HCT116 (cell line): ENCODE data around the gene CYGB. TPM values are rescaled to one million over a fixed set of nuclear protein-coding genes. Genes with fewer than 3 reads are reported as not detected.
A peak's percentile ranks its signal among the peaks of the same experiment; 100 is the strongest.

Experiments
- ATAC-seq: fragments of 200-7000 bp; cut with Tn5 transposase; 2 replicates; pipeline ENCODE4 v1.9.1; 2020; ENCODE audit warnings: mild to moderate bottlenecking, moderate library complexity
- BruUV-seq: library from RNA; stranded (reverse); fragments of 400-500 nt; replicated peaks from 2 replicates; lab custom pipeline; 2021; lab: Mats Ljungman, UMichigan
- CTCF ChIA-PET: fragments of 300-600 bp; sonication (Branson Sonifier 250); formaldehyde crosslinking; loops from one replicate; lab custom pipeline; 2021; ENCODE audit warnings: antibody characterized with exemption; lab: Charles Lee
- POLR2A ChIA-PET: fragments of 300-600, 350-600 bp; sonication (Branson Sonifier 250); formaldehyde crosslinking; loops from one replicate; lab custom pipeline; 2021; ENCODE audit warnings: antibody characterized with exemption; lab: Charles Lee
- RAD21 ChIA-PET, 2 experiments: fragments of 300-600 bp; sonication (Branson Sonifier 250); formaldehyde crosslinking; loops; one replicate each; lab custom pipeline; 2023; ENCODE audit warnings: low total read pairs in 2 of 2; ENCODE audit not compliant: uncharacterized antibody in 2 of 2, unreplicated experiment in 2 of 2, low non-redundant PET in 1 of 2; lab: Charles Lee
- DNase-seq: peaks from one replicate; pipeline ENCODE4 v3.0.0-alpha.2; 2010; ENCODE audit warnings: low read depth, low spot score
- H2AFZ ChIP-seq: fragments of 200-600 bp; shearing (Covaris generic), sonication (generic); 2 replicates; pipeline ENCODE4 v1.6.1; 2017; ENCODE audit warnings: low read depth, mixed run types, mixed read lengths, antibody characterized with exemption, low read length; ENCODE audit not compliant: poor library complexity, severe bottlenecking
- H3K27ac ChIP-seq: 2 replicates; pipeline ENCODE4 v1.5.1; 2012; ENCODE audit warnings: low read depth, low read length
- H3K27me3 ChIP-seq: fragments of 200-600 bp; sonication (generic); 2 replicates; pipeline ENCODE4 v1.6.1; 2016; ENCODE audit warnings: mixed run types, low read length, mixed read lengths; ENCODE audit not compliant: insufficient read depth
- H3K36me3 ChIP-seq, 2 experiments: fragments of 200-500 bp in 1 of 2; fragments of 200-600 bp in 1 of 2; sonication (Bioruptor generic) in 1 of 2; sonication (generic) in 1 of 2; 2 replicates each; pipeline versions ENCODE4 v1.5.1 to v1.6.1; 2014 to 2016; ENCODE audit warnings: low read length in 2 of 2, inconsistent platforms in 1 of 2, mixed read lengths in 1 of 2, mixed run types in 1 of 2; ENCODE audit not compliant: insufficient read depth in 2 of 2, control insufficient read depth in 1 of 2
- H3K4me1 ChIP-seq, 2 experiments: fragments of 200-600 bp in 1 of 2; sonication (generic) in 1 of 2; 2 replicates each; pipeline versions ENCODE4 v1.5.1 to v1.6.1; 2012 to 2017; ENCODE audit warnings: low read length in 2 of 2, inconsistent platforms in 1 of 2, mild to moderate bottlenecking in 1 of 2, mixed read lengths in 1 of 2, mixed run types in 1 of 2, moderate library complexity in 1 of 2; ENCODE audit not compliant: insufficient read depth in 2 of 2, control insufficient read depth in 1 of 2
- H3K4me2 ChIP-seq: fragments of 200-600 bp; sonication (generic); 2 replicates; pipeline ENCODE4 v1.6.1; 2017; ENCODE audit warnings: mixed run types, low read length, mixed read lengths
- H3K4me3 ChIP-seq, 2 experiments: fragments of 200-600 bp in 1 of 2; sonication (generic) in 1 of 2; replicated peaks in 1 of 2; 2 replicates each; pipeline ENCODE4 v1.5.1; 2011 to 2016; ENCODE audit warnings: low read length in 2 of 2, control low read depth in 1 of 2, low read depth in 1 of 2, mild to moderate bottlenecking in 1 of 2, mixed read lengths in 1 of 2, mixed run types in 1 of 2
- H3K79me2 ChIP-seq: fragments of 200-600 bp; sonication (generic); 2 replicates; pipeline ENCODE4 v1.6.1; 2017; ENCODE audit warnings: mild to moderate bottlenecking, mixed run types, low read length, moderate library complexity, mixed read lengths; ENCODE audit not compliant: insufficient read depth
- H3K9ac ChIP-seq: fragments of 200-600 bp; sonication (generic); 2 replicates; pipeline ENCODE4 v1.6.1; 2016; ENCODE audit warnings: low read length, mixed read lengths
- H3K9me2 ChIP-seq: fragments of 200-600 bp; sonication (generic), shearing (Covaris generic); 2 replicates; pipeline ENCODE4 v1.6.1; 2017; ENCODE audit warnings: mixed run types, mild to moderate bottlenecking, moderate library complexity; ENCODE audit not compliant: insufficient read depth
- H3K9me3 ChIP-seq, 2 experiments: fragments of 200-500 bp in 1 of 2; fragments of 200-600 bp in 1 of 2; sonication (Bioruptor generic) in 1 of 2; sonication (generic) in 1 of 2; 2 replicates each; pipeline ENCODE4 v1.6.1; 2014 to 2017; ENCODE audit warnings: low read length in 2 of 2, mixed read lengths in 2 of 2, inconsistent platforms in 1 of 2, low read depth in 1 of 2, mild to moderate bottlenecking in 1 of 2, mixed run types in 1 of 2, moderate library complexity in 1 of 2; ENCODE audit not compliant: control insufficient read depth in 1 of 2, insufficient read depth in 1 of 2
- H4K20me1 ChIP-seq: fragments of 200-600 bp; sonication (generic), shearing (Covaris generic); 2 replicates; pipeline ENCODE4 v1.6.1; 2017; ENCODE audit warnings: mixed run types, mild to moderate bottlenecking, moderate library complexity; ENCODE audit not compliant: insufficient read depth
- RAD21 ChIP-seq: IDR thresholded peaks from 2 replicates; pipeline ENCODE4 v1.6.1; 2012; ENCODE audit warnings: low read depth, mild to moderate bottlenecking
- SIN3A ChIP-seq: IDR thresholded peaks from 2 replicates; pipeline ENCODE4 v1.6.1; 2012; ENCODE audit warnings: low read depth
- TCF7L2 ChIP-seq: IDR thresholded peaks from 2 replicates; pipeline ENCODE4 v1.7.0; 2011; ENCODE audit warnings: borderline replicate concordance, inconsistent platforms; ENCODE audit not compliant: insufficient read depth, insufficient read length; ENCODE audit errors: extremely low read depth
- ZFX ChIP-seq: fragments of 450-650 bp; IDR thresholded peaks from 2 replicates; pipeline ENCODE4 v1.6.1; 2017
- intact Hi-C: fragments of 100-400 bp; cut with micrococcal nuclease; formaldehyde crosslinking; loops from 2 replicates; pipeline ENCODE4 v1.10.0; 2022
- total RNA-seq: library from RNA; stranded (reverse); gene quantifications from one replicate; pipeline ENCODE4 v1.2.1, GENCODE V29; 2021; ENCODE audit not compliant: unreplicated experiment
- TF ChIP-seq, protein P1 (sequence below), 3 experiments: fragments of 200-600 bp in 1 of 3; sonication (generic) in 1 of 3; IDR thresholded peaks in 2 of 3; conservative IDR thresholded peaks in 1 of 3; 2 replicates each; pipeline ENCODE4 v1.5.1; 2012 to 2017; ENCODE audit warnings: low read depth in 2 of 3, low read length in 2 of 3, antibody characterized with exemption in 1 of 3, borderline replicate concordance in 1 of 3, control low read depth in 1 of 3, mild to moderate bottlenecking in 1 of 3, mixed read lengths in 1 of 3, mixed run types in 1 of 3, moderate library complexity in 1 of 3; ENCODE audit not compliant: insufficient read depth in 1 of 3

Gene CYGB
- total RNA-seq, 1 experiment from 2014 or later = 0.66 TPM

GRCh38 chr17:76558198-76559095 is 20.9 kb upstream of the CYGB start:
- no peaks in the 10 kb centered on the region for H3K27me3 ChIP-seq
- peak overlapping the region; percentile 87 for H3K27ac ChIP-seq
- H3K79me2 ChIP-seq = peaks cover 56% of the 10 kb centered on the region
- H2AFZ ChIP-seq = no peak overlapping the region
- peak overlapping the region; percentile 99 for H3K9ac ChIP-seq
- POLR2A ChIA-PET = interaction anchor here (0.5 to 4.0 kb wide), 13 partner anchors 9 to 154 kb away, joined by 3 to 26 read pairs (median 8); partner anchors contain the start of gene PRCD
- H3K4me3 ChIP-seq = peak overlapping the region; percentile 94 to 96
- TF ChIP-seq RAD21 = peak; percentile 85
- peak; percentile 22 for TF ChIP-seq TCF7L2
- TF ChIP-seq ZFX = no peak
- peak; percentile 52; the same call in 1 of the 2 replicates for TF ChIP-seq SIN3A
- TF ChIP-seq, protein P1, sequence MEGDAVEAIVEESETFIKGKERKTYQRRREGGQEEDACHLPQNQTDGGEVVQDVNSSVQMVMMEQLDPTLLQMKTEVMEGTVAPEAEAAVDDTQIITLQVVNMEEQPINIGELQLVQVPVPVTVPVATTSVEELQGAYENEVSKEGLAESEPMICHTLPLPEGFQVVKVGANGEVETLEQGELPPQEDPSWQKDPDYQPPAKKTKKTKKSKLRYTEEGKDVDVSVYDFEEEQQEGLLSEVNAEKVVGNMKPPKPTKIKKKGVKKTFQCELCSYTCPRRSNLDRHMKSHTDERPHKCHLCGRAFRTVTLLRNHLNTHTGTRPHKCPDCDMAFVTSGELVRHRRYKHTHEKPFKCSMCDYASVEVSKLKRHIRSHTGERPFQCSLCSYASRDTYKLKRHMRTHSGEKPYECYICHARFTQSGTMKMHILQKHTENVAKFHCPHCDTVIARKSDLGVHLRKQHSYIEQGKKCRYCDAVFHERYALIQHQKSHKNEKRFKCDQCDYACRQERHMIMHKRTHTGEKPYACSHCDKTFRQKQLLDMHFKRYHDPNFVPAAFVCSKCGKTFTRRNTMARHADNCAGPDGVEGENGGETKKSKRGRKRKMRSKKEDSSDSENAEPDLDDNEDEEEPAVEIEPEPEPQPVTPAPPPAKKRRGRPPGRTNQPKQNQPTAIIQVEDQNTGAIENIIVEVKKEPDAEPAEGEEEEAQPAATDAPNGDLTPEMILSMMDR (IDR thresholded peaks at IDR 0.05 in 2 of 3, conservative IDR thresholded peaks at IDR 0.05 in 1 of 3; ENCODE audit: borderline replicate concordance in 1 of 3, insufficient read depth in 1 of 3, low read depth in 2 of 3, low read length in 2 of 3) = peak; percentile 64 to 88 (median 83)
- no TSS peak for BruUV-seq
- peak; percentile 43 for ATAC-seq
- H3K9me2 ChIP-seq = no peaks in the 10 kb centered on the region
- H3K36me3 ChIP-seq = peaks cover 23 to 52% of the 10 kb centered on the region in 2 experiments
- H3K4me2 ChIP-seq = peak overlapping the region; percentile 87
- DNase-seq = no peak
- intact Hi-C loops = loop anchor here (1.0 kb wide), 2 partner anchors 66 to 123 kb away; no protein-coding TSS in a partner anchor
- H3K4me1 ChIP-seq = peaks cover 12 to 41% of the 10 kb centered on the region in 2 experiments; a peak in 3 of 4 replicates
- H4K20me1 ChIP-seq = peaks cover 29% of the 10 kb centered on the region; the same call in 1 of the 2 replicates
- RAD21 ChIA-PET = interaction anchor here in 1 of 2 experiments (1.9 to 2.1 kb wide), 2 partner anchors 66 to 123 kb away, joined by 5 to 8 read pairs; no protein-coding TSS in a partner anchor
- CTCF ChIA-PET = interaction anchor here (1.5 to 3.9 kb wide), 10 partner anchors 9 to 123 kb away, joined by 3 to 31 read pairs (median 10); partner anchors contain the start of gene PRCD
- H3K9me3 ChIP-seq = no peaks in the 10 kb centered on the region
